ENCODE measurements around the gene RAB3A. TPM values are rescaled to one million over a fixed set of nuclear protein-coding genes. Genes with fewer than 3 reads are reported as not detected.

RAB3A gene
- total and polyA plus RNA-seq, 9 of the 15 experiments (the other 6 are each of a cell fraction or from before 2014, with no cell fraction given), result 0.17 to 5.1 (median 0.90) TPM; not detected in 1

DNA sequence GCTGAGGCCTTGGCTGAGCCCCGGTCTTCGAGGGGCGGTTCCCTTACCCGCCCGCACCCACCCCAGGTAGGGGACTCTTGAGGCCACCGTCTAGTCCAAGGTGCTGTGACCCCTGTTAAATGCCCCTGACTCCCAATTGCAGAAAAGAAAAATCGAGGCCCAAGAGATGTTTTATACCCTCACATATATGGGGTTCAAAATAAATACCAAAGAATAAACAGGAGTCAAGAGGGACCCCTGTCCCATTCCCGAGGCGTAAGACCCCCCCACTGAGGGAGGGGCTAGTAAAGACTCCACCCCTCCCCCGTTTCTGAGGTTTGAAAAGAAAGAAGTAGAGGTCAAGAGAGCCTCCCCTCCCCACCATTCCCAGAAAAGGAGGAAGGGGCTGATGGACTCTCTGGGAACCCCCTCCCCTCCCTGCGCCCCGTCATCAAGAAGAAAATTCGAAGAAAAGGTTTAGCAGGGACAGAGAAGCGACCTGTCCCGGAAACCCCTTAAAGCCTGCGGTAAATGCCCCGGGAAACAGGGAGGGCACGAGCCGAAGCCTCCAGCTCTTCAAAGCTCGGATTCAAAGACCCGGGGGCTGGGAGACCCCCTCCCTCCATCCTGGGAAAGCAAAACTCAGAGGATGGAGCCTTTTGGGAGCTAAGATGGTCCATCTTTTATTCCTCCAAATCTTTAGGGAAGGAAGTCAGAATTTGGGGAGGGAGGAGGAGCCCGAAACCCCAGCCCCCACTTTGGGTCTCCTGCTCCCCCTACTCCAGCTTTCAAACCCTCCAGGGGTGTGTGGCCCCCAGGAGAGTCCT is 755 bp upstream of the RAB3A start (continued):
- TF ChIP-seq FOXO4 (CRISPR knock-in tag; IDR thresholded peaks at IDR 0.05), result no peak
- no peak for TF ChIP-seq THRB (CRISPR knock-in tag; conservative IDR thresholded peaks at IDR 0.05)
- TF ChIP-seq ZNF584 (CRISPR knock-in tag; IDR thresholded peaks at IDR 0.05; ENCODE audit: low read depth), result no peak
- no peak for TF ChIP-seq ZC3H11A (IDR thresholded peaks at IDR 0.05; ENCODE audit: low read depth, low read length)
- TF ChIP-seq, protein P1, sequence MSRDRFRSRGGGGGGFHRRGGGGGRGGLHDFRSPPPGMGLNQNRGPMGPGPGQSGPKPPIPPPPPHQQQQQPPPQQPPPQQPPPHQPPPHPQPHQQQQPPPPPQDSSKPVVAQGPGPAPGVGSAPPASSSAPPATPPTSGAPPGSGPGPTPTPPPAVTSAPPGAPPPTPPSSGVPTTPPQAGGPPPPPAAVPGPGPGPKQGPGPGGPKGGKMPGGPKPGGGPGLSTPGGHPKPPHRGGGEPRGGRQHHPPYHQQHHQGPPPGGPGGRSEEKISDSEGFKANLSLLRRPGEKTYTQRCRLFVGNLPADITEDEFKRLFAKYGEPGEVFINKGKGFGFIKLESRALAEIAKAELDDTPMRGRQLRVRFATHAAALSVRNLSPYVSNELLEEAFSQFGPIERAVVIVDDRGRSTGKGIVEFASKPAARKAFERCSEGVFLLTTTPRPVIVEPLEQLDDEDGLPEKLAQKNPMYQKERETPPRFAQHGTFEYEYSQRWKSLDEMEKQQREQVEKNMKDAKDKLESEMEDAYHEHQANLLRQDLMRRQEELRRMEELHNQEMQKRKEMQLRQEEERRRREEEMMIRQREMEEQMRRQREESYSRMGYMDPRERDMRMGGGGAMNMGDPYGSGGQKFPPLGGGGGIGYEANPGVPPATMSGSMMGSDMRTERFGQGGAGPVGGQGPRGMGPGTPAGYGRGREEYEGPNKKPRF (IDR thresholded peaks at IDR 0.05; ENCODE audit: low read depth, low read length), result no peak
- TF ChIP-seq, protein P2, sequence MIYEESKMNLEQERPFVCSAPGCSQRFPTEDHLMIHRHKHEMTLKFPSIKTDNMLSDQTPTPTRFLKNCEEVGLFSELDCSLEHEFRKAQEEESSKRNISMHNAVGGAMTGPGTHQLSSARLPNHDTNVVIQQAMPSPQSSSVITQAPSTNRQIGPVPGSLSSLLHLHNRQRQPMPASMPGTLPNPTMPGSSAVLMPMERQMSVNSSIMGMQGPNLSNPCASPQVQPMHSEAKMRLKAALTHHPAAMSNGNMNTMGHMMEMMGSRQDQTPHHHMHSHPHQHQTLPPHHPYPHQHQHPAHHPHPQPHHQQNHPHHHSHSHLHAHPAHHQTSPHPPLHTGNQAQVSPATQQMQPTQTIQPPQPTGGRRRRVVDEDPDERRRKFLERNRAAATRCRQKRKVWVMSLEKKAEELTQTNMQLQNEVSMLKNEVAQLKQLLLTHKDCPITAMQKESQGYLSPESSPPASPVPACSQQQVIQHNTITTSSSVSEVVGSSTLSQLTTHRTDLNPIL (CRISPR knock-in tag; IDR thresholded peaks at IDR 0.05), result no peak
- TF ChIP-seq GTF2E2 (tag; IDR thresholded peaks at IDR 0.05), result no peak
- no peak for TF ChIP-seq KAT7 (CRISPR knock-in tag; IDR thresholded peaks at IDR 0.05; ENCODE audit: borderline replicate concordance)
- no peak for TF ChIP-seq SMARCA5 (IDR thresholded peaks at IDR 0.05)
- TF ChIP-seq EP300 (IDR thresholded peaks at IDR 0.05; ENCODE audit: low read length), result no peak
- no peak for TF ChIP-seq TARDBP (IDR thresholded peaks at IDR 0.05)
- no peak for TF ChIP-seq NUFIP1 (IDR thresholded peaks at IDR 0.05; ENCODE audit: partially characterized antibody)
